K562 (cell line): Measurements from ENCODE around the gene SYF2. TPM values are rescaled to one million over a fixed set of nuclear protein-coding genes. Genes with fewer than 3 reads are reported as not detected.

Source experiments
- CTBP1 ChIP-seq: fragments of 450-650 bp; IDR thresholded peaks from 2 replicates; pipeline ENCODE4 v1.6.1; 2016; ENCODE audit warnings: borderline replicate concordance
- ELF1 ChIP-seq: fragments of 200-800 bp; sonication (Bioruptor generic); IDR thresholded peaks from 2 replicates; pipeline ENCODE4 v1.6.1; 2016; ENCODE audit warnings: missing genetic modification characterization, missing compliant biosample characterization
- ESRRA ChIP-seq: fragments of 450-650 bp; IDR thresholded peaks from 2 replicates; pipeline ENCODE4 v1.6.1; 2014; ENCODE audit warnings: low read depth, mild to moderate bottlenecking, moderate library complexity, borderline replicate concordance
- JUND ChIP-seq, 2 experiments: IDR thresholded peaks; 2 replicates in 1 of 2; 3 replicates in 1 of 2; pipeline ENCODE4 v1.6.1; 2011; ENCODE audit warnings: borderline replicate concordance in 2 of 2, low read depth in 2 of 2, low read length in 2 of 2, improper control_type of control experiment in 1 of 2, missing biosample characterization in 1 of 2, missing genetic modification characterization in 1 of 2, missing genetic modification reagents in 1 of 2
- KAT2B ChIP-seq: IDR thresholded peaks from one replicate; pipeline ENCODE4 v1.6.1; 2012; ENCODE audit warnings: low read depth, mild to moderate bottlenecking, control low read depth, inconsistent platforms, low read length, moderate library complexity
- MCM2 ChIP-seq: fragments of 450-650 bp; IDR thresholded peaks from 2 replicates; pipeline ENCODE4 v1.6.1; 2017; ENCODE audit warnings: low read depth, mild to moderate bottlenecking
- NFXL1 ChIP-seq: fragments of 450-650 bp; formaldehyde crosslinking; IDR thresholded peaks from 2 replicates; pipeline ENCODE4 v1.4.0; 2021; ENCODE audit warnings: mild to moderate bottlenecking
- PYGO2 ChIP-seq: fragments of 450-650 bp; IDR thresholded peaks from 2 replicates; pipeline ENCODE4 v1.6.1; 2016; ENCODE audit warnings: mild to moderate bottlenecking, missing genetic modification characterization, moderate library complexity, missing compliant biosample characterization
- SIN3B ChIP-seq: fragments of 450-650 bp; IDR thresholded peaks from 2 replicates; pipeline ENCODE4 v1.6.1; 2017; ENCODE audit warnings: low read depth, mild to moderate bottlenecking, moderate library complexity
- SMAD3 ChIP-seq: fragments of 450-650 bp; formaldehyde crosslinking; conservative IDR thresholded peaks from 2 replicates; pipeline ENCODE4 v1.4.0; 2020; ENCODE audit warnings: mild to moderate bottlenecking
- SPI1 ChIP-seq: IDR thresholded peaks from 2 replicates; pipeline ENCODE4 v1.6.1; 2011; ENCODE audit warnings: low read depth, low read length, control low read depth, borderline replicate concordance
- polyA plus RNA-seq, 8 experiments: library from polyadenylated mRNA; depleted of rRNA in 4 of 8; stranded (reverse) in 5 of 8; unstranded in 3 of 8; fragments of >200 nt; fragmentation: Nextera tagmentation in 2 of 8; fragmentation: Illumina TruSeq in 1 of 8; extraction: Ambion mirVana in 2 of 8; extraction: Trizol in 1 of 8; gene quantifications; 2 replicates each; pipeline versions ENCODE4 v1.2.1 to v1.2.3, GENCODE V29; 2011 to 2014; ENCODE audit warnings: inconsistent platforms in 1 of 8, missing spikeins in 1 of 8
- total RNA-seq, 7 experiments: library from RNA; depleted of rRNA in 6 of 7; stranded (reverse); fragments of >200 nt in 6 of 7; fragmentation: Illumina TruSeq in 2 of 7; extraction: Trizol in 2 of 7; gene quantifications; 2 replicates each; pipeline versions ENCODE4 v1.2.1 to v1.2.3, GENCODE V29; 2011 to 2021; ENCODE audit warnings: low replicate concordance in 1 of 7
- TF ChIP-seq, protein P1 (sequence below): sonication (generic); formaldehyde crosslinking; IDR thresholded peaks from 2 replicates; pipeline ENCODE4 v1.5.0; 2020; ENCODE audit warnings: missing genetic modification reagents
- TF ChIP-seq, protein P2 (sequence below): fragments of 450-650 bp; IDR thresholded peaks from 2 replicates; pipeline ENCODE4 v1.6.1; 2017; ENCODE audit warnings: mild to moderate bottlenecking, moderate library complexity
- TF ChIP-seq, protein P3 (sequence below): fragments of 450-650 bp; formaldehyde crosslinking; IDR thresholded peaks from 2 replicates; pipeline ENCODE4 v1.4.0; 2022; ENCODE audit warnings: missing genetic modification characterization
- TF ChIP-seq, protein P4 (sequence below), 2 experiments: fragments of 200-800 bp in 1 of 2; sonication (Bioruptor generic) in 1 of 2; sonication (generic) in 1 of 2; formaldehyde crosslinking in 1 of 2; IDR thresholded peaks in 1 of 2; conservative IDR thresholded peaks in 1 of 2; 2 replicates each; pipeline versions ENCODE4 v1.5.0 to v1.6.1; 2016 to 2020; ENCODE audit warnings: missing compliant biosample characterization in 1 of 2, missing genetic modification characterization in 1 of 2, missing genetic modification reagents in 1 of 2
- TF ChIP-seq, protein P5 (sequence below): fragments of 250-450 bp; sonication (Bioruptor Pico); IDR thresholded peaks from 2 replicates; pipeline ENCODE4 v1.4.0; 2020; ENCODE audit warnings: mild to moderate bottlenecking, moderate library complexity
- TF ChIP-seq, protein P6 (sequence below), 2 experiments: fragments of 450-650 bp; conservative IDR thresholded peaks; 2 replicates each; pipeline ENCODE4 v1.6.1; 2017; ENCODE audit warnings: mild to moderate bottlenecking in 2 of 2, moderate library complexity in 2 of 2

The SYF2 gene
- total and polyA plus RNA-seq, 9 of the 15 experiments (the other 6 are each of a cell fraction or from before 2014, with no cell fraction given), result 20.9 to 69.0 (median 43.2) TPM

DNA sequence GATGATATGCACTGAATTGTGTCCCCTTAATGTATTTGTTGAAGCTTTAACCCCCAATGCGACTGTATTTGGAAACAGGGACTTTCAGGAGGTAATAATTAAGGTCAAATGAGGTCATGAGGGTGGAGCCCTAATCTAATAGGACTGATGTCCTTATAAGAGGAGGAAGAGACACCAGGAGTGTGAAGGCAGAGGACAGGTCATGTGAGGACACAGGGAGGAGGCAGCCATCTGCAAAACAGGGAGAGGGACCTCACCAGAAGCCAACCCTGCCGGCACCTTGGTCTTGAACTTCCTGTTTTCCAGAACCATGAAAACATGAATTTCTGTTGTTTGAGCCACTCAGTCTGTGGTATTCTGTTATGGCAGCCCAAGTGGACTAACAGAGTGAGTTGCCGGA is 15.3 kb downstream of the SYF2 start (continued):
- TF ChIP-seq, protein P1, sequence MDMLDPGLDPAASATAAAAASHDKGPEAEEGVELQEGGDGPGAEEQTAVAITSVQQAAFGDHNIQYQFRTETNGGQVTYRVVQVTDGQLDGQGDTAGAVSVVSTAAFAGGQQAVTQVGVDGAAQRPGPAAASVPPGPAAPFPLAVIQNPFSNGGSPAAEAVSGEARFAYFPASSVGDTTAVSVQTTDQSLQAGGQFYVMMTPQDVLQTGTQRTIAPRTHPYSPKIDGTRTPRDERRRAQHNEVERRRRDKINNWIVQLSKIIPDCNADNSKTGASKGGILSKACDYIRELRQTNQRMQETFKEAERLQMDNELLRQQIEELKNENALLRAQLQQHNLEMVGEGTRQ, result 0 out of 2 replicates have a peak, but pooled peaks have one; percentile 2
- TF ChIP-seq CTBP1 (no peak), KAT2B (no peak), ESRRA (peak; percentile 82), PYGO2 (0 out of 2 replicates have a peak, but pooled peaks have one; percentile 8), NFXL1 (CRISPR knock-in tag) (no peak), SMAD3 (CRISPR knock-in tag) (no peak), JUND (IDR thresholded peaks at IDR 0.05; ENCODE audit: borderline replicate concordance, low read depth, low read length) (no peak), JUND (tag; IDR thresholded peaks at IDR 0.05; ENCODE audit: borderline replicate concordance, low read depth, low read length) (peak; percentile 26; the same call in 1 of the 3 replicates), MCM2 (no peak), SPI1 (peak; percentile 15; the same call in 1 of the 2 replicates), ELF1 (tag) (0 out of 2 replicates have a peak, but pooled peaks have one; percentile 39), SIN3B (no peak)
- TF ChIP-seq, protein P2, sequence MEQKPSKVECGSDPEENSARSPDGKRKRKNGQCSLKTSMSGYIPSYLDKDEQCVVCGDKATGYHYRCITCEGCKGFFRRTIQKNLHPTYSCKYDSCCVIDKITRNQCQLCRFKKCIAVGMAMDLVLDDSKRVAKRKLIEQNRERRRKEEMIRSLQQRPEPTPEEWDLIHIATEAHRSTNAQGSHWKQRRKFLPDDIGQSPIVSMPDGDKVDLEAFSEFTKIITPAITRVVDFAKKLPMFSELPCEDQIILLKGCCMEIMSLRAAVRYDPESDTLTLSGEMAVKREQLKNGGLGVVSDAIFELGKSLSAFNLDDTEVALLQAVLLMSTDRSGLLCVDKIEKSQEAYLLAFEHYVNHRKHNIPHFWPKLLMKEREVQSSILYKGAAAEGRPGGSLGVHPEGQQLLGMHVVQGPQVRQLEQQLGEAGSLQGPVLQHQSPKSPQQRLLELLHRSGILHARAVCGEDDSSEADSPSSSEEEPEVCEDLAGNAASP, result peak; percentile 91
- TF ChIP-seq, protein P3, sequence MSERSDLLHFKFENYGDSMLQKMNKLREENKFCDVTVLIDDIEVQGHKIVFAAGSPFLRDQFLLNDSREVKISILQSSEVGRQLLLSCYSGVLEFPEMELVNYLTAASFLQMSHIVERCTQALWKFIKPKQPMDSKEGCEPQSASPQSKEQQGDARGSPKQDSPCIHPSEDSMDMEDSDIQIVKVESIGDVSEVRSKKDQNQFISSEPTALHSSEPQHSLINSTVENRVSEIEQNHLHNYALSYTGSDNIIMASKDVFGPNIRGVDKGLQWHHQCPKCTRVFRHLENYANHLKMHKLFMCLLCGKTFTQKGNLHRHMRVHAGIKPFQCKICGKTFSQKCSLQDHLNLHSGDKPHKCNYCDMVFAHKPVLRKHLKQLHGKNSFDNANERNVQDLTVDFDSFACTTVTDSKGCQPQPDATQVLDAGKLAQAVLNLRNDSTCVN (CRISPR knock-in tag), result no peak
- TF ChIP-seq, protein P4, sequence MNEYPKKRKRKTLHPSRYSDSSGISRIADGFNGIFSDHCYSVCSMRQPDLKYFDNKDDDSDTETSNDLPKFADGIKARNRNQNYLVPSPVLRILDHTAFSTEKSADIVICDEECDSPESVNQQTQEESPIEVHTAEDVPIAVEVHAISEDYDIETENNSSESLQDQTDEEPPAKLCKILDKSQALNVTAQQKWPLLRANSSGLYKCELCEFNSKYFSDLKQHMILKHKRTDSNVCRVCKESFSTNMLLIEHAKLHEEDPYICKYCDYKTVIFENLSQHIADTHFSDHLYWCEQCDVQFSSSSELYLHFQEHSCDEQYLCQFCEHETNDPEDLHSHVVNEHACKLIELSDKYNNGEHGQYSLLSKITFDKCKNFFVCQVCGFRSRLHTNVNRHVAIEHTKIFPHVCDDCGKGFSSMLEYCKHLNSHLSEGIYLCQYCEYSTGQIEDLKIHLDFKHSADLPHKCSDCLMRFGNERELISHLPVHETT (CRISPR knock-in tag; conservative IDR thresholded peaks at IDR 0.05 in 1 of 2, IDR thresholded peaks at IDR 0.05 in 1 of 2), result peak in 1 of 2 experiments; percentile 43; a peak in 1 of 4 replicates
- TF ChIP-seq, protein P5, sequence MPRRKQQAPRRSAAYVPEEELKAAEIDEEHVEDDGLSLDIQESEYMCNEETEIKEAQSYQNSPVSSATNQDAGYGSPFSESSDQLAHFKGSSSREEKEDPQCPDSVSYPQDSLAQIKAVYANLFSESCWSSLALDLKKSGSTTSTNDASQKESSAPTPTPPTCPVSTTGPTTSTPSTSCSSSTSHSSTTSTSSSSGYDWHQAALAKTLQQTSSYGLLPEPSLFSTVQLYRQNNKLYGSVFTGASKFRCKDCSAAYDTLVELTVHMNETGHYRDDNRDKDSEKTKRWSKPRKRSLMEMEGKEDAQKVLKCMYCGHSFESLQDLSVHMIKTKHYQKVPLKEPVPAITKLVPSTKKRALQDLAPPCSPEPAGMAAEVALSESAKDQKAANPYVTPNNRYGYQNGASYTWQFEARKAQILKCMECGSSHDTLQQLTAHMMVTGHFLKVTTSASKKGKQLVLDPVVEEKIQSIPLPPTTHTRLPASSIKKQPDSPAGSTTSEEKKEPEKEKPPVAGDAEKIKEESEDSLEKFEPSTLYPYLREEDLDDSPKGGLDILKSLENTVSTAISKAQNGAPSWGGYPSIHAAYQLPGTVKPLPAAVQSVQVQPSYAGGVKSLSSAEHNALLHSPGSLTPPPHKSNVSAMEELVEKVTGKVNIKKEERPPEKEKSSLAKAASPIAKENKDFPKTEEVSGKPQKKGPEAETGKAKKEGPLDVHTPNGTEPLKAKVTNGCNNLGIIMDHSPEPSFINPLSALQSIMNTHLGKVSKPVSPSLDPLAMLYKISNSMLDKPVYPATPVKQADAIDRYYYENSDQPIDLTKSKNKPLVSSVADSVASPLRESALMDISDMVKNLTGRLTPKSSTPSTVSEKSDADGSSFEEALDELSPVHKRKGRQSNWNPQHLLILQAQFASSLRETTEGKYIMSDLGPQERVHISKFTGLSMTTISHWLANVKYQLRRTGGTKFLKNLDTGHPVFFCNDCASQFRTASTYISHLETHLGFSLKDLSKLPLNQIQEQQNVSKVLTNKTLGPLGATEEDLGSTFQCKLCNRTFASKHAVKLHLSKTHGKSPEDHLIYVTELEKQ (CRISPR knock-in tag), result no peak
- TF ChIP-seq, protein P6, sequence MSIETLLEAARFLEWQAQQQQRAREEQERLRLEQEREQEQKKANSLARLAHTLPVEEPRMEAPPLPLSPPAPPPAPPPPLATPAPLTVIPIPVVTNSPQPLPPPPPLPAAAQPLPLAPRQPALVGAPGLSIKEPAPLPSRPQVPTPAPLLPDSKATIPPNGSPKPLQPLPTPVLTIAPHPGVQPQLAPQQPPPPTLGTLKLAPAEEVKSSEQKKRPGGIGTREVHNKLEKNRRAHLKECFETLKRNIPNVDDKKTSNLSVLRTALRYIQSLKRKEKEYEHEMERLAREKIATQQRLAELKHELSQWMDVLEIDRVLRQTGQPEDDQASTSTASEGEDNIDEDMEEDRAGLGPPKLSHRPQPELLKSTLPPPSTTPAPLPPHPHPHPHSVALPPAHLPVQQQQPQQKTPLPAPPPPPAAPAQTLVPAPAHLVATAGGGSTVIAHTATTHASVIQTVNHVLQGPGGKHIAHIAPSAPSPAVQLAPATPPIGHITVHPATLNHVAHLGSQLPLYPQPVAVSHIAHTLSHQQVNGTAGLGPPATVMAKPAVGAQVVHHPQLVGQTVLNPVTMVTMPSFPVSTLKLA (conservative IDR thresholded peaks at IDR 0.05), result no peak
- TF ChIP-seq, all 486 proteins: peak for 14
